Lower lobe of right lung (tissue), 2 donors: ENCODE results near the gene MTHFSD. TPM values are rescaled to one million over a fixed set of nuclear protein-coding genes. Genes with fewer than 3 reads are reported as not detected.

Source experiments
- ATAC-seq, 2 donors: fragments of 200-7000 bp; cut with Tn5 transposase; one replicate each; pipeline ENCODE4 v1.9.1; 2020 to 2022; ENCODE audit warnings: mild to moderate bottlenecking in 2 of 2, moderate library complexity in 2 of 2
- DNase-seq: peaks from one replicate; pipeline ENCODE4 v3.0.0-alpha.2; 2020
- H3K27ac ChIP-seq: fragments of 200-600 bp; one replicate; pipeline ENCODE4 v1.8.0; 2022
- H3K27me3 ChIP-seq: fragments of 200-600 bp; one replicate; pipeline ENCODE4 v1.8.0; 2022; ENCODE audit warnings: low read depth
- H3K36me3 ChIP-seq: fragments of 200-600 bp; one replicate; pipeline ENCODE4 v1.8.0; 2022; ENCODE audit warnings: mild to moderate bottlenecking
- H3K4me1 ChIP-seq: fragments of 200-600 bp; one replicate; pipeline ENCODE4 v1.8.0; 2022
- H3K4me3 ChIP-seq: fragments of 200-600 bp; one replicate; pipeline ENCODE4 v1.8.0; 2022; ENCODE audit warnings: mild to moderate bottlenecking
- H3K9me3 ChIP-seq: fragments of 200-600 bp; one replicate; pipeline ENCODE4 v1.8.0; 2022
- intact Hi-C: fragments of 100-400 bp; cut with DNase I; formaldehyde crosslinking; loops from one replicate; pipeline ENCODE4 v1.11.0; 2022
- total RNA-seq: library from RNA; stranded (reverse); fragmentation: NEBNext Ultra II Directional; extraction: Animal tissue kit (Norgen Biotek cat#: 25700); gene quantifications from one replicate; pipeline ENCODE4 v1.2.1, GENCODE V29; 2021
- TF ChIP-seq, protein P1 (sequence below): fragments of 200-600 bp; IDR thresholded peaks from one replicate; pipeline ENCODE4 v1.8.0; 2022; ENCODE audit warnings: antibody characterized with exemption, mild to moderate bottlenecking
- donor health status: DM: no; HTN: yes; CAD: no; lungs with severe emphysema.

Gene MTHFSD
- total RNA-seq, 1 donor from 2014 or later, result 21.2 TPM

GRCh38 chr16:86490859-86491639 is 64.0 kb downstream of the MTHFSD start:
- no peak overlapping the region for H3K27ac ChIP-seq
- H3K4me3 ChIP-seq, result no peak overlapping the region
- peaks cover 12% of the 10 kb centered on the region for H3K36me3 ChIP-seq
- peaks cover 51% of the 10 kb centered on the region for H3K27me3 ChIP-seq
- TF ChIP-seq, protein P1, sequence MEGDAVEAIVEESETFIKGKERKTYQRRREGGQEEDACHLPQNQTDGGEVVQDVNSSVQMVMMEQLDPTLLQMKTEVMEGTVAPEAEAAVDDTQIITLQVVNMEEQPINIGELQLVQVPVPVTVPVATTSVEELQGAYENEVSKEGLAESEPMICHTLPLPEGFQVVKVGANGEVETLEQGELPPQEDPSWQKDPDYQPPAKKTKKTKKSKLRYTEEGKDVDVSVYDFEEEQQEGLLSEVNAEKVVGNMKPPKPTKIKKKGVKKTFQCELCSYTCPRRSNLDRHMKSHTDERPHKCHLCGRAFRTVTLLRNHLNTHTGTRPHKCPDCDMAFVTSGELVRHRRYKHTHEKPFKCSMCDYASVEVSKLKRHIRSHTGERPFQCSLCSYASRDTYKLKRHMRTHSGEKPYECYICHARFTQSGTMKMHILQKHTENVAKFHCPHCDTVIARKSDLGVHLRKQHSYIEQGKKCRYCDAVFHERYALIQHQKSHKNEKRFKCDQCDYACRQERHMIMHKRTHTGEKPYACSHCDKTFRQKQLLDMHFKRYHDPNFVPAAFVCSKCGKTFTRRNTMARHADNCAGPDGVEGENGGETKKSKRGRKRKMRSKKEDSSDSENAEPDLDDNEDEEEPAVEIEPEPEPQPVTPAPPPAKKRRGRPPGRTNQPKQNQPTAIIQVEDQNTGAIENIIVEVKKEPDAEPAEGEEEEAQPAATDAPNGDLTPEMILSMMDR, result no peak
- H3K9me3 ChIP-seq, result no peaks in the 10 kb centered on the region
- peaks cover 12% of the 10 kb centered on the region for H3K4me1 ChIP-seq
- intact Hi-C loops, result loop anchor here (10.0 kb wide), 1 partner anchor 416 kb away; no protein-coding TSS in a partner anchor
- DNase-seq, result no peak
- ATAC-seq, result peak in 1 of 2 donors; percentile 32

GRCh38 chr16:86485746-86486145 is 69.3 kb downstream of the MTHFSD start:
- DNase-seq, result no peak
- intact Hi-C loops, result no loop called here
- TF ChIP-seq, protein P1, result no peak
- Histone ChIP-seq H3K27ac (no peak overlapping the region), H3K36me3 (peaks cover 19% of the 10 kb centered on the region), H3K4me3 (no peak overlapping the region), H3K9me3 (peaks cover 10% of the 10 kb centered on the region), H3K4me1 (no peaks in the 10 kb centered on the region), H3K27me3 (peaks cover 16% of the 10 kb centered on the region)
- ATAC-seq, result no peak

DNA sequence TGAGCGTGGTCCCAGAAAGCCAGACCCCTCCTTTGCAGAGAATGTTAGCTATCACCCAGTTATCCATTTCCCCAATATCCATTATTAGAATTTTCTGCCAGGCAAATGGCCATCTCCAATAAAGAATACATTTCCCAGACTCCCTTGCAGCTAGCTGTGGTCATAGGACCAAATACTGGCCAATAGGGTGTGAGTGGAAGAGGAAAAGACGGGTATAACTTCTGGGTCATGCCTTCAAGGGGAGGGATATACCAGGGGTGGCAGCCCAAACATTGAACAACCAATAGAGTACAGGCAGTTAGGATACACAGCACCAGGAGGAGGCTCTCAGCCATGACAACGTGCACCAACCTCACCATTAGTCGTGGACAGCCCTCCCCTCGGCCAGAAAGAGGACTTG is 70.8 kb downstream of the MTHFSD start:
- no peak overlapping the region for H3K4me3 ChIP-seq
- peaks cover 12% of the 10 kb centered on the region for H3K36me3 ChIP-seq
- TF ChIP-seq, protein P1, result no peak
- peaks cover 6% of the 10 kb centered on the region for H3K4me1 ChIP-seq
- DNase-seq (no peak), ATAC-seq (no peak)
- H3K9me3 ChIP-seq, result peaks cover 10% of the 10 kb centered on the region
- intact Hi-C loops, result no loop called here
- H3K27ac ChIP-seq, result no peak overlapping the region
- H3K27me3 ChIP-seq, result peaks cover 19% of the 10 kb centered on the region

GRCh38 chr16:86481607-86482006 is 73.4 kb downstream of the MTHFSD start:
- H3K4me1 ChIP-seq, result peaks cover 19% of the 10 kb centered on the region
- peaks cover 8% of the 10 kb centered on the region for H3K36me3 ChIP-seq
- H3K4me3 ChIP-seq, result no peak overlapping the region
- TF ChIP-seq, protein P1, result no peak
- peaks cover 23% of the 10 kb centered on the region for H3K27me3 ChIP-seq
- no peak for DNase-seq
- H3K9me3 ChIP-seq, result peaks cover 10% of the 10 kb centered on the region
- ATAC-seq, result no peak
- intact Hi-C loops, result no loop called here
- no peak overlapping the region for H3K27ac ChIP-seq

DNA sequence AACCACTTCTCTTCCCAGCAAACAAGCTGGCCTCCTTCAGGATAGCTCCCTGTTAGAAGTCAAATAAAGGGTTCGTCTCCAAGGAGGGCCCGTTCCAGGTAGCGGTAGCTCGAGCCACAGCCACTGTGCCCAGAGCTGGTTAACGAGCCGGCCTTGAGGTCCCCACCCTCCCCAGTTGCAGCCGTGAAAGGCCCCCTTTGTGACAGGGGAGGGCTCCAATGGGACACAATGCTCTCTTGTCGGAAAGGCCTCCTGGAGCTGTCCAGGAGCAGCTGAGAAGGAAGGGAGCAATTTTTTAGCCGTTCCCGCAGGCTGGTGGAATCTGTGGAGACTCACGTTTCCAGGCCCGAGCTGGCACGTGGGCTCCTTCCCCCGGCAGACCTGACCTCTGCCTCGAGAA is 74.6 kb downstream of the MTHFSD start:
- DNase-seq (no peak), ATAC-seq (no peak)
- Histone ChIP-seq H3K36me3 (peaks cover 7% of the 10 kb centered on the region), H3K4me1 (peaks cover 19% of the 10 kb centered on the region), H3K27me3 (peaks cover 21% of the 10 kb centered on the region), H3K27ac (no peak overlapping the region), H3K9me3 (peaks cover 10% of the 10 kb centered on the region), H3K4me3 (no peak overlapping the region)
- TF ChIP-seq, protein P1, result no peak
- intact Hi-C loops, result no loop called here

Other genes with a start within 250 kb of the MTHFSD start
- gene FOXF1, start 44.7 kb downstream of the MTHFSD start, total RNA-seq, result 31.2 TPM
- gene FOXC2, start 11.6 kb upstream of the MTHFSD start, total RNA-seq, result 1.6 TPM
- gene FOXL1, start 23.3 kb upstream of the MTHFSD start, total RNA-seq, result 0.83 TPM